Astrocyte (in vitro differentiated cells and primary cell): ENCODE data around the gene ZNF674. TPM values are rescaled to one million over a fixed set of nuclear protein-coding genes. Genes with fewer than 3 reads are reported as not detected.

Experiments
- DNase-seq: peaks from one replicate; pipeline ENCODE4 v3.0.0-alpha.2; 2010; ENCODE audit warnings: low read depth
- FAIRE-seq: peaks from 2 replicates; lab custom pipeline; 2011; peaks lifted over from hg19 to GRCh38; lab: Jason Lieb, UNC
- H2AFZ ChIP-seq: 2 replicates; pipeline ENCODE4 v1.6.0; 2012; ENCODE audit warnings: low read depth, low read length, inconsistent platforms
- H3K27ac ChIP-seq: 2 replicates; pipeline ENCODE4 v1.5.1; 2011; ENCODE audit warnings: low read depth, low read length, inconsistent platforms
- H3K27me3 ChIP-seq: 2 replicates; pipeline ENCODE4 v1.6.0; 2011; ENCODE audit warnings: low read length, inconsistent platforms; ENCODE audit not compliant: insufficient read depth
- H3K36me3 ChIP-seq: 2 replicates; pipeline ENCODE4 v1.5.1; 2011; ENCODE audit warnings: low read length, inconsistent platforms; ENCODE audit not compliant: insufficient read depth
- H3K4me1 ChIP-seq: 2 replicates; pipeline ENCODE4 v1.5.1; 2011; ENCODE audit warnings: low read length, inconsistent platforms; ENCODE audit not compliant: insufficient read depth
- H3K4me2 ChIP-seq: 2 replicates; pipeline ENCODE4 v1.6.0; 2012; ENCODE audit warnings: low read length, inconsistent platforms
- H3K4me3 ChIP-seq: 2 replicates; pipeline ENCODE4 v1.5.1; 2011; ENCODE audit warnings: low read depth, mild to moderate bottlenecking, low read length, inconsistent platforms; ENCODE audit not compliant: insufficient read depth
- H3K79me2 ChIP-seq: 2 replicates; pipeline ENCODE4 v1.6.0; 2012; ENCODE audit warnings: mild to moderate bottlenecking, low read length, inconsistent platforms; ENCODE audit not compliant: insufficient read depth
- H3K9ac ChIP-seq: 2 replicates; pipeline ENCODE4 v1.6.0; 2012; ENCODE audit warnings: mild to moderate bottlenecking, low read length, inconsistent platforms
- H3K9me3 ChIP-seq: 2 replicates; pipeline ENCODE4 v1.5.1; 2012; ENCODE audit warnings: low read depth, mild to moderate bottlenecking, low read length, inconsistent platforms; ENCODE audit not compliant: insufficient read depth
- H4K20me1 ChIP-seq: 2 replicates; pipeline ENCODE4 v1.6.0; 2012; ENCODE audit warnings: low read length, inconsistent platforms; ENCODE audit not compliant: insufficient read depth
- H3K27ac Mint-ChIP-seq: one replicate; pipeline ENCODE4 v1.8.0; 2021; ENCODE audit warnings: mild to moderate bottlenecking, mixed read lengths; ENCODE audit not compliant: unreplicated experiment
- H3K27me3 Mint-ChIP-seq: one replicate; pipeline ENCODE4 v1.8.0; 2021; ENCODE audit warnings: low read depth, mixed read lengths; ENCODE audit not compliant: unreplicated experiment
- H3K36me3 Mint-ChIP-seq: one replicate; pipeline ENCODE4 v1.8.0; 2021; ENCODE audit warnings: low read depth, mixed read lengths; ENCODE audit not compliant: unreplicated experiment
- H3K4me1 Mint-ChIP-seq: one replicate; pipeline ENCODE4 v1.8.0; 2021; ENCODE audit warnings: low read depth, mixed read lengths; ENCODE audit not compliant: unreplicated experiment
- H3K4me3 Mint-ChIP-seq: one replicate; pipeline ENCODE4 v1.8.0; 2021; ENCODE audit warnings: mild to moderate bottlenecking, moderate library complexity, mixed read lengths; ENCODE audit not compliant: unreplicated experiment
- H3K9me3 Mint-ChIP-seq: one replicate; pipeline ENCODE4 v1.8.0; 2021; ENCODE audit warnings: mild to moderate bottlenecking, mixed read lengths; ENCODE audit not compliant: unreplicated experiment
- CTCF ChIP-seq: IDR thresholded peaks from 2 replicates; pipeline ENCODE4 v1.5.1; 2011; ENCODE audit warnings: low read depth, mild to moderate bottlenecking, inconsistent platforms, low read length, moderate library complexity; ENCODE audit not compliant: insufficient read depth
- EZH2 ChIP-seq: IDR thresholded peaks from 2 replicates; pipeline ENCODE4 v1.6.1; 2012; ENCODE audit warnings: mild to moderate bottlenecking, low read length, inconsistent platforms; ENCODE audit not compliant: insufficient read depth
- total RNA-seq: library from RNA; stranded (reverse); gene quantifications from 2 replicates; pipeline ENCODE4 v1.2.1, GENCODE V29; 2021

ZNF674 gene
- total RNA-seq, 1 donor from 2014 or later = 5.5 TPM

DNA sequence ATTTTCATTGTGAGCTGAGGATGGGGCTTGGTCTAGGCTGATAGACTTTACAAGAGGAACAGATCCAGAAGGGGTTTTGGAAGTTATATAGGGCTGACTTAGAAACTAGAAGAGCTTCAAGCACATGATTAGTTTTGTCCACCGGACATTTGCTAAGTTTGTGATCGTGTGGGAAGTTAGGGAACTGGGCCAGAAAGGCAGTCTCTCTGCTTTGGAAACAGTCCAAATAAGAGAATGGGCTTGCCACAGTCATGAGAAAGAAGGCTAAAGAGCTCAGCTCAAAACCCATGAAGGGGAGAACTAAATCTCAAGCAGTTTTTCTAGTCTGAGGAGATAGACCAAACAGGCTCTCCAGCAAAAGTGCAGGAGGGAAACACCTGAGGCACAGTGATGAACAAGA lies 67.8 kb downstream of the ZNF674 start:
- H4K20me1 ChIP-seq = no peaks in the 10 kb centered on the region
- Mint-ChIP-seq H3K36me3 (peaks cover 20% of the 10 kb centered on the region), H3K4me3 (no peak overlapping the region), H3K4me1 (no peaks in the 10 kb centered on the region), H3K27me3 (no peaks in the 10 kb centered on the region), H3K27ac (no peak overlapping the region), H3K9me3 (peaks cover 26% of the 10 kb centered on the region)
- TF ChIP-seq EZH2 = no peak
- TF ChIP-seq CTCF = no peak
- FAIRE-seq = peak; percentile 34
- H3K79me2 ChIP-seq = no peaks in the 10 kb centered on the region
- DNase-seq = peak; percentile 33
- no peak overlapping the region for H3K27ac ChIP-seq
- H3K4me3 ChIP-seq = no peak overlapping the region
- H3K36me3 ChIP-seq = peaks cover 2% of the 10 kb centered on the region
- no peaks in the 10 kb centered on the region for H3K9me3 ChIP-seq
- H3K27me3 ChIP-seq = no peaks in the 10 kb centered on the region
- no peak overlapping the region for H2AFZ ChIP-seq
- no peak overlapping the region for H3K9ac ChIP-seq
- H3K4me1 ChIP-seq = no peaks in the 10 kb centered on the region
- H3K4me2 ChIP-seq = no peak overlapping the region

DNA sequence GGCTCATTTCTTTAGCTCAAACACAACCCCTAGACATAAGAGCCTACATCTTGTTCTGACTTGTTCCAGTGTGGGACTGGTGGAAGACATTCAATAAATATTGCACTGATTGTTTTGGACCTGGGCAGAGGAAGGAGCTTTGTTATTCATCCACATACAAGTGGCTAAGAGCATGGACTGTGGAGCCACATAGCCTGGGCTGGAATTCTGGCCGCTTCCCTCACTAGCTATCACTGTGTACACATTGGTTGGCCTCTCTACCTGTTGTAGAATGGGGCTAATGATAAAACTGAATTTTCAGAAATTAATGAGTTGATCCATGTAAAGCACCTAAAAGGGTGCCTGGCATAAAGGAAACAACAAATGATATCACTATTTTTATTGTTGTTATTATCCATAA lies 80.0 kb downstream of the ZNF674 start:
- Histone ChIP-seq H3K9me3 (no peaks in the 10 kb centered on the region), H3K79me2 (no peaks in the 10 kb centered on the region), H2AFZ (no peak overlapping the region), H3K27me3 (no peaks in the 10 kb centered on the region), H4K20me1 (no peaks in the 10 kb centered on the region), H3K4me2 (no peak overlapping the region), H3K4me3 (no peak overlapping the region), H3K36me3 (peaks cover 12% of the 10 kb centered on the region), H3K4me1 (no peaks in the 10 kb centered on the region), H3K9ac (no peak overlapping the region), H3K27ac (no peak overlapping the region)
- DNase-seq = no peak
- H3K27me3 Mint-ChIP-seq = no peaks in the 10 kb centered on the region
- no peak overlapping the region for H3K27ac Mint-ChIP-seq
- no peak overlapping the region for H3K4me3 Mint-ChIP-seq
- H3K4me1 Mint-ChIP-seq = peaks cover 3% of the 10 kb centered on the region
- FAIRE-seq = no peak
- TF ChIP-seq EZH2 (no peak), CTCF (no peak)
- H3K36me3 Mint-ChIP-seq = peaks cover 25% of the 10 kb centered on the region
- H3K9me3 Mint-ChIP-seq = peaks cover 3% of the 10 kb centered on the region

DNA sequence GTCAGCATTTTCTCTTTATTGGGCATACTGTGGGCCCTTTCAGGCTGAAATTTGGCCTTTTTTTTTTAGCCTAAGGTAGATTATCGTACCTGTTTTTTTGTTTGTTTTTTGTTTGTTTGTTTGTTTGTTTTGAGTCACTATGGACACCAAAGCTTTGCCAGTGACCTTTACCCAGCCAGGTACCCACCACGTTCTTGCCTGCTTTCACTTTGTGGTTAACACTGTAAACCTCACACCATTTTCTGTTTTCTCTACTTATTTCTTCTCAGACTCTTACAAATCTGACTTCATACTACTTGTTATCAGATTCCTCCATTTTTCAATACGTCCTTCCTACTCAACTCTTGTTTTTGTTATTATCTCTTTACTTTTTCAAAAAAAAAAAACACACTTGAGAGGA lies 81.5 kb downstream of the ZNF674 start:
- H2AFZ ChIP-seq = no peak overlapping the region
- no peak overlapping the region for H3K27ac ChIP-seq
- H3K9ac ChIP-seq = no peak overlapping the region
- no peaks in the 10 kb centered on the region for H3K27me3 Mint-ChIP-seq
- H3K4me3 Mint-ChIP-seq = no peak overlapping the region
- H3K4me1 ChIP-seq = no peaks in the 10 kb centered on the region
- DNase-seq (no peak), FAIRE-seq (peak; percentile 20)
- no peak overlapping the region for H3K27ac Mint-ChIP-seq
- no peaks in the 10 kb centered on the region for H3K9me3 ChIP-seq
- H3K79me2 ChIP-seq = no peaks in the 10 kb centered on the region
- no peaks in the 10 kb centered on the region for H3K27me3 ChIP-seq
- H3K4me3 ChIP-seq = no peak overlapping the region
- H4K20me1 ChIP-seq = no peaks in the 10 kb centered on the region
- peaks cover 3% of the 10 kb centered on the region for H3K9me3 Mint-ChIP-seq
- peaks cover 3% of the 10 kb centered on the region for H3K4me1 Mint-ChIP-seq
- no peak overlapping the region for H3K4me2 ChIP-seq
- TF ChIP-seq EZH2 = no peak
- TF ChIP-seq CTCF = no peak
- H3K36me3 ChIP-seq = peaks cover 12% of the 10 kb centered on the region
- H3K36me3 Mint-ChIP-seq = peaks cover 20% of the 10 kb centered on the region
